ENCODE measurements around the gene BNIP2. TPM values are rescaled to one million over a fixed set of nuclear protein-coding genes. Genes with fewer than 3 reads are reported as not detected.
"Not testable (repeated sequence)": the region's sequence is repeated elsewhere in the genome, so short reads cannot be mapped to it uniquely, and the experiment has no call there.

BNIP2 gene
- polyA plus RNA-seq, 2 donors, result 24.3 to 27.8 TPM

DNA sequence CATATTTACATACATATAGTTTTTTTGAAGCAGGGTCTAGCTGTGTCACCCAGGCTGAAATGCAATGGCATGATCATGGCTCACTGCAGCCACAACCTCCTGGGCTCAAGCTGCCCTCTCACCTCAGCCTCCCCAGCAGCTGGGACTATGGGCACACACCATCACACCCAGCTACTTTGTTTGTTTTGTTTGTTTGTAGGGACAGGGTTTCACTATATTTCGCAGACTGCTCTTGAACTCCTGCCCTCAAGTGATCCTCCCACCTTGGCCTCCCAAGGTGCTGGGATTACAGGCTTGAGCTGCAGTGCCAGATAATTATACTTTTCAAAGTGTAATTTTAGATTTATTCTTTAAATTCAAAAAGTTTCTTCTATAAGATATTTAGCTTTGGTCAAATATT is 42.0 kb downstream of the BNIP2 start:
- H3K9me3 ChIP-seq (ENCODE audit: control insufficient read depth in 2 of 2, insufficient read depth in 1 of 2, low read depth in 1 of 2, low read length in 1 of 2), result no peaks in the 10 kb centered on the region
- 88 to 100% methylated on average over 1 of the region's 1 CpG for WGBS, 2 donors
- no peaks in the 10 kb centered on the region for H3K27me3 ChIP-seq (ENCODE audit: control insufficient read depth in 1 of 2, insufficient read depth in 2 of 2, low read length in 2 of 2)
- H3K4me1 ChIP-seq (ENCODE audit: control insufficient read depth in 2 of 2, insufficient read depth in 2 of 2, low read length in 1 of 2), result no peaks in the 10 kb centered on the region
- peaks cover 5 to 7% of the 10 kb centered on the region in 2 donors for H3K36me3 ChIP-seq (ENCODE audit: control insufficient read depth in 2 of 2, insufficient read depth in 2 of 2, low read length in 1 of 2)
- H3K4me3 ChIP-seq (ENCODE audit: low read depth in 1 of 2, low read length in 2 of 2), result no peak overlapping the region
- no peak overlapping the region for H3K27ac ChIP-seq (ENCODE audit: low read depth in 2 of 2, low read length in 1 of 2)

DNA sequence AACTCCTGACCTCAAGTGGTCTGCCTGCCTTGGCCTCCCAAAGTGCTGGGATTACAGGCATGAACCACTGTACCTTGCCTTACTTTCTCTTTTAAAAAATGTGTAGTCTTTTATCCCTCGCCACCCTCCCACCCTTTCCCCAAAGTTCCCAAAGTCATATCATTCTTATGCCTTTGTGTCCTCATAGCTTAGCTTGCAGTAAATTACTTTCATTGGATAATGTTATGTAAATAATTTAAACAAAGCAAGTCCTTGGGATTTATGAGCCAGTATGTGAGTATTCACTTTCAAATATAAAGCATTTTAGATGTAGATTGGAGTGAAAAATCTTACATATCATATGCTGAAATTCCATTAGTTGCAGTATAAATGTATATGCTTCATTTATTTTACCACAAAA is 42.8 kb downstream of the BNIP2 start:
- peaks cover 5 to 7% of the 10 kb centered on the region in 2 donors for H3K36me3 ChIP-seq (ENCODE audit: control insufficient read depth in 2 of 2, insufficient read depth in 2 of 2, low read length in 1 of 2)
- no peaks in the 10 kb centered on the region for H3K9me3 ChIP-seq (ENCODE audit: control insufficient read depth in 2 of 2, insufficient read depth in 1 of 2, low read depth in 1 of 2, low read length in 1 of 2)
- WGBS, 2 donors, result 100% methylated on average over 1 of the region's 1 CpG
- H3K27me3 ChIP-seq (ENCODE audit: control insufficient read depth in 1 of 2, insufficient read depth in 2 of 2, low read length in 2 of 2), result no peaks in the 10 kb centered on the region
- H3K27ac ChIP-seq (ENCODE audit: low read depth in 2 of 2, low read length in 1 of 2), result no peak overlapping the region
- no peak overlapping the region for H3K4me3 ChIP-seq (ENCODE audit: low read depth in 1 of 2, low read length in 2 of 2)
- H3K4me1 ChIP-seq (ENCODE audit: control insufficient read depth in 2 of 2, insufficient read depth in 2 of 2, low read length in 1 of 2), result no peaks in the 10 kb centered on the region

DNA sequence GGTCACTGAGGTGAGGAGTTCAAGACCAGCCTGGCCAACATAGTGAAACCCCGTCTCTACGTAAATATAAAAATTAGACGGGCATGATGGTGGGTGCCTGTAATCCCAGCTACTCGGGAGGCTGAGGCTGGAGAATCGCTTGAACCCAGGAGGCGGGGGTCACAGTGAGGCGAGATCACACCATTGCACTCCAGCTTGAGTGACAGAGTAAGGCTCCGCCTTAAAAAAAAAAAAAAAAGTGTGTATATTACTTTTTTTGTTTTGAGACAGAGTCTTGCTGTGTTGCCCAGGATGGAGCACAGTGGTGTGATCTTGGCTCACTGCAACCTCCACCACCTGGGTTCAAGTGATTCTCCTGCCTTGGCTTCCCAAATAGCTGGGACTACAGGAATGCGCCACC is 43.3 kb downstream of the BNIP2 start:
- 97% methylated on average over 9 of the region's 9 CpGs for WGBS, 2 donors
- not testable (repeated sequence) for H3K36me3 ChIP-seq (ENCODE audit: control insufficient read depth in 2 of 2, insufficient read depth in 2 of 2, low read length in 1 of 2); H3K4me1 ChIP-seq (ENCODE audit: control insufficient read depth in 2 of 2, insufficient read depth in 2 of 2, low read length in 1 of 2)

GRCh38 chr15:59644756-59645155 is 44.4 kb downstream of the BNIP2 start:
- H3K4me1 ChIP-seq (ENCODE audit: control insufficient read depth in 2 of 2, insufficient read depth in 2 of 2, low read length in 1 of 2), result no peaks in the 10 kb centered on the region
- no peaks in the 10 kb centered on the region for H3K9me3 ChIP-seq (ENCODE audit: control insufficient read depth in 2 of 2, insufficient read depth in 1 of 2, low read depth in 1 of 2, low read length in 1 of 2)
- peaks cover 5 to 11% of the 10 kb centered on the region in 2 donors for H3K36me3 ChIP-seq (ENCODE audit: control insufficient read depth in 2 of 2, insufficient read depth in 2 of 2, low read length in 1 of 2)
- no peaks in the 10 kb centered on the region for H3K27me3 ChIP-seq (ENCODE audit: control insufficient read depth in 1 of 2, insufficient read depth in 2 of 2, low read length in 2 of 2)
- H3K27ac ChIP-seq (ENCODE audit: low read depth in 2 of 2, low read length in 1 of 2), result no peak overlapping the region
- 80 to 86% methylated on average over 4 of the region's 4 CpGs for WGBS, 2 donors
- H3K4me3 ChIP-seq (ENCODE audit: low read depth in 1 of 2, low read length in 2 of 2), result no peak overlapping the region

More for the DNA sequence above, 43.3 kb downstream of the BNIP2 start:
- H3K27me3 ChIP-seq (ENCODE audit: control insufficient read depth in 1 of 2, insufficient read depth in 2 of 2, low read length in 2 of 2); H3K4me3 ChIP-seq (ENCODE audit: low read depth in 1 of 2, low read length in 2 of 2); H3K27ac ChIP-seq (ENCODE audit: low read depth in 2 of 2, low read length in 1 of 2); H3K9me3 ChIP-seq (ENCODE audit: control insufficient read depth in 2 of 2, insufficient read depth in 1 of 2, low read depth in 1 of 2, low read length in 1 of 2): not testable (repeated sequence)

DNA sequence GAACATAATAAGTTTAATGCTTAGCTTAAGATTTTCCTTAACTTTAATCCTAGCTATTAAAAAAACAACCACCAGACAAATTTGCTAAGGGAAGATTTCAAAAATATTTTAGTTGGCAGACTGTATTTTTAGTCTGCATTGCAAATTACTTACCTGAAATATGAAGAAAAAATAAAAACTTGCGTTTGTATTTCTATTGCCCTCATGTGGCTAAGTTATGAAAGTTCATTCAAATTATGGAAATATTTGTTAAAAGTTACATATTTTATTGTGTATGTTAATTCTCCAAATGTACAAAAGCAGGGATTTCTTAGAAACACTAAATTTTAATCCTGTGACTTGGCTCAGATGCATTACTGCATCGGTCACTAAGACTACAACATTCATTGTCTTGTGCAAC is 46.8 kb downstream of the BNIP2 start:
- H3K27me3 ChIP-seq (ENCODE audit: control insufficient read depth in 1 of 2, insufficient read depth in 2 of 2, low read length in 2 of 2), result no peaks in the 10 kb centered on the region
- no peak overlapping the region for H3K27ac ChIP-seq (ENCODE audit: low read depth in 2 of 2, low read length in 1 of 2)
- H3K4me3 ChIP-seq (ENCODE audit: low read depth in 1 of 2, low read length in 2 of 2), result no peak overlapping the region
- WGBS, 2 donors, result 79 to 84% methylated on average over 2 of the region's 2 CpGs
- H3K36me3 ChIP-seq (ENCODE audit: control insufficient read depth in 2 of 2, insufficient read depth in 2 of 2, low read length in 1 of 2), result peaks cover 5 to 11% of the 10 kb centered on the region in 2 donors
- H3K9me3 ChIP-seq (ENCODE audit: control insufficient read depth in 2 of 2, insufficient read depth in 1 of 2, low read depth in 1 of 2, low read length in 1 of 2), result no peaks in the 10 kb centered on the region
- no peaks in the 10 kb centered on the region for H3K4me1 ChIP-seq (ENCODE audit: control insufficient read depth in 2 of 2, insufficient read depth in 2 of 2, low read length in 1 of 2)

DNA sequence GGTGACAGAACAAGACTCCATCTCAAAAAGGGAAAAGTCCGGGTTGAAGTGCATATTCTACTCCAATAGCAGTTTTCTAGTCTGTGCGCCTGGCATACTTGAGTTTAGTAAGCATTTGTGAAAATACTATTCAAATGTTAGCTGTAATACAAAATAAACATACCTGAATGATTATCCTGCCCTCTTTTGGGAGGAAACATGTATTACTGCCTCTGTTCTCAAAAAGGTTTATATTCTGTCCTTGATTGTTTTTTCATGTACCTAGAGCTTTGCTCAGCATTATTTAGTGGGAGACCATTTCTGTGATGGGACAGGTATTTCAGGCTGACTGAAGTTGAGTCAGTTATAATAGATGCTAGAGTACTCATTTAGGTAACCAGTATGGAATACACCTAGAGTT is 51.6 kb downstream of the BNIP2 start:
- not testable (repeated sequence) for H3K27me3 ChIP-seq (ENCODE audit: control insufficient read depth in 1 of 2, insufficient read depth in 2 of 2, low read length in 2 of 2); H3K9me3 ChIP-seq (ENCODE audit: control insufficient read depth in 2 of 2, insufficient read depth in 1 of 2, low read depth in 1 of 2, low read length in 1 of 2); H3K27ac ChIP-seq (ENCODE audit: low read depth in 2 of 2, low read length in 1 of 2); H3K4me1 ChIP-seq (ENCODE audit: control insufficient read depth in 2 of 2, insufficient read depth in 2 of 2, low read length in 1 of 2); H3K4me3 ChIP-seq (ENCODE audit: low read depth in 1 of 2, low read length in 2 of 2); H3K36me3 ChIP-seq (ENCODE audit: control insufficient read depth in 2 of 2, insufficient read depth in 2 of 2, low read length in 1 of 2)
- WGBS, 2 donors, result 94 to 98% methylated on average over 2 of the region's 2 CpGs

DNA sequence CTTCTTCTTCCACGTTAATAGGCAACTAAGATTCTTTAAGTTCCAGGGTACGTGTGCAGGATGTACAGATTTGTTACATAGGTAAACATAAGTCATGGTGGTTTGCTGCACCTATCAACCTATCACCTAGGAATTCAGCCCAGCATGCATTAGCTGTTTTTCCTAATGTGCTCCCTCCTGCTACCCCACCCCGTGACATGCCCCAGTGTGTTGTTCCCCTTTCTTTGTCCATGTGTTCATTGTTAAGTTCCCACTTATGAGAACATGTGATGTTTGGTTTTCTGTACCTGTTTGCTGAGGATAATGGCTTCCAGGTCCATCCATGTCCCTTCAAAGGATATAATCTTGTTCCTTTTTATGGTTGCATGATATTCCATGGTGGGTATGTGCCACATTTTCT is 52.9 kb downstream of the BNIP2 start:
- Histone ChIP-seq H3K4me1 (ENCODE audit: control insufficient read depth in 2 of 2, insufficient read depth in 2 of 2, low read length in 1 of 2) (no peaks in the 10 kb centered on the region), H3K27ac (ENCODE audit: low read depth in 2 of 2, low read length in 1 of 2) (no peak overlapping the region)

DNA sequence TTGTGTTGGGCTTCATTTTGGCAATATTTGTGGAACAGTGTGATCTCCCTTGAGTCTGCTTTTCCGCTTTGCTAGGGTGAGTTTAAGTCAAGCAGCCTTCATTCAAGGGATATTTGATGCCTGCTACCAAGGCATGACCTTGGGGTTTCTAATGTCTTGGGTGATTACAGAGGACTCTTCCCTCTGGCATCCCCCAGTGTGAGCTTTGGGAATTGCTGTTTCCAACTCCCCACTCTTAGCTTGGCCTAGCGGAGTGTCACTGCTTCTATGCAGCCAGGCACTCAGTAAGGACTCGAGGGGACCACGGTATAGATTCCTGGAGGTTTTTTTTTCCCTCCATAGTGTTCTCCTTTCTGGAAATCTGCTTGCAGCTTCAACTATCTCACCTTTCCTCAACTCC is 56.4 kb downstream of the BNIP2 start:
- Histone ChIP-seq H3K27ac (ENCODE audit: low read depth in 2 of 2, low read length in 1 of 2) (no peak overlapping the region), H3K4me1 (ENCODE audit: control insufficient read depth in 2 of 2, insufficient read depth in 2 of 2, low read length in 1 of 2) (no peaks in the 10 kb centered on the region), H3K27me3 (ENCODE audit: control insufficient read depth in 1 of 2, insufficient read depth in 2 of 2, low read length in 2 of 2) (no peaks in the 10 kb centered on the region), H3K4me3 (ENCODE audit: low read depth in 1 of 2, low read length in 2 of 2) (no peak overlapping the region), H3K36me3 (ENCODE audit: control insufficient read depth in 2 of 2, insufficient read depth in 2 of 2, low read length in 1 of 2) (no peaks in the 10 kb centered on the region), H3K9me3 (ENCODE audit: control insufficient read depth in 2 of 2, insufficient read depth in 1 of 2, low read depth in 1 of 2, low read length in 1 of 2) (no peaks in the 10 kb centered on the region)
- 56 to 67% methylated on average over 4 of the region's 4 CpGs for WGBS, 2 donors

More for the DNA sequence above, 52.9 kb downstream of the BNIP2 start:
- WGBS, 2 donors, result 84 to 86% methylated on average over 3 of the region's 3 CpGs
- Histone ChIP-seq H3K36me3 (ENCODE audit: control insufficient read depth in 2 of 2, insufficient read depth in 2 of 2, low read length in 1 of 2) (peaks cover 0 to 3% of the 10 kb centered on the region in 2 donors), H3K9me3 (ENCODE audit: control insufficient read depth in 2 of 2, insufficient read depth in 1 of 2, low read depth in 1 of 2, low read length in 1 of 2) (no peaks in the 10 kb centered on the region), H3K27me3 (ENCODE audit: control insufficient read depth in 1 of 2, insufficient read depth in 2 of 2, low read length in 2 of 2) (no peaks in the 10 kb centered on the region), H3K4me3 (ENCODE audit: low read depth in 1 of 2, low read length in 2 of 2) (no peak overlapping the region)

GRCh38 chr15:59622289-59622688 is 66.8 kb downstream of the BNIP2 start:
- H3K36me3 ChIP-seq (ENCODE audit: control insufficient read depth in 2 of 2, insufficient read depth in 2 of 2, low read length in 1 of 2), result no peaks in the 10 kb centered on the region
- H3K27ac ChIP-seq (ENCODE audit: low read depth in 2 of 2, low read length in 1 of 2), result no peak overlapping the region
- no peak overlapping the region for H3K4me3 ChIP-seq (ENCODE audit: low read depth in 1 of 2, low read length in 2 of 2)
- H3K4me1 ChIP-seq (ENCODE audit: control insufficient read depth in 2 of 2, insufficient read depth in 2 of 2, low read length in 1 of 2), result no peaks in the 10 kb centered on the region
- H3K27me3 ChIP-seq (ENCODE audit: control insufficient read depth in 1 of 2, insufficient read depth in 2 of 2, low read length in 2 of 2), result no peaks in the 10 kb centered on the region
- WGBS, 2 donors, result 22 to 25% methylated on average over 6 of the region's 6 CpGs
- H3K9me3 ChIP-seq (ENCODE audit: control insufficient read depth in 2 of 2, insufficient read depth in 1 of 2, low read depth in 1 of 2, low read length in 1 of 2), result no peaks in the 10 kb centered on the region

DNA sequence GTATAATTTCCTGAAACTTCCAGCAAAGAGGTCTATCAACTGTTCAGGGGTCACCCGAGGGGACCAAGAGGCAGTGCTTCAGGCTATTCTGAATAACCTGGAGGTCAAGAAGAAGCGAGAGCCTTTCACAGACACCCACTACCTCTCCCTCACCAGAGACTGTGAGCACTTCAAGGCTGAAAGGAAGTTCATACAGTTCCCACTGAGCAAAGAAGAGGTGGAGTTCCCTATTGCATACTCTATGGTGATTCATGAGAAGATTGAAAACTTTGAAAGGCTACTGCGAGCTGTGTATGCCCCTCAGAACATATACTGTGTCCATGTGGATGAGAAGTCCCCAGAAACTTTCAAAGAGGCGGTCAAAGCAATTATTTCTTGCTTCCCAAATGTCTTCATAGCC is 70.7 kb downstream of the BNIP2 start:
- Histone ChIP-seq H3K36me3 (ENCODE audit: control insufficient read depth in 2 of 2, insufficient read depth in 2 of 2, low read length in 1 of 2) (no peaks in the 10 kb centered on the region), H3K9me3 (ENCODE audit: control insufficient read depth in 2 of 2, insufficient read depth in 1 of 2, low read depth in 1 of 2, low read length in 1 of 2) (no peaks in the 10 kb centered on the region), H3K27ac (ENCODE audit: low read depth in 2 of 2, low read length in 1 of 2) (peak overlapping the region in 1 of 2 donors; percentile 30), H3K27me3 (ENCODE audit: control insufficient read depth in 1 of 2, insufficient read depth in 2 of 2, low read length in 2 of 2) (no peaks in the 10 kb centered on the region), H3K4me3 (ENCODE audit: low read depth in 1 of 2, low read length in 2 of 2) (peak overlapping the region in 1 of 2 donors; percentile 48), H3K4me1 (ENCODE audit: control insufficient read depth in 2 of 2, insufficient read depth in 2 of 2, low read length in 1 of 2) (peaks cover 0 to 4% of the 10 kb centered on the region in 2 donors)
- WGBS, 2 donors, result 84 to 86% methylated on average over 4 of the region's 4 CpGs

Measured in esophagus (tissue), 2 donors.